OCI-LY7 (cell line): Measurements from ENCODE around the gene DDX51.

Experiments
- CTCF ChIP-seq: fragments of 200-600 bp; sonication (generic); conservative IDR thresholded peaks from 2 replicates; pipeline ENCODE4 v1.5.1; 2014; ENCODE audit warnings: mild to moderate bottlenecking, antibody characterized with exemption, low read length, moderate library complexity, mixed read lengths
- EZH2phosphoT487 ChIP-seq: fragments of 200-600 bp; sonication (generic); IDR thresholded peaks from 2 replicates; pipeline ENCODE4 v1.6.1; 2018; ENCODE audit warnings: low read depth, borderline replicate concordance, mild to moderate bottlenecking, mixed run types, antibody characterized with exemption, low read length, moderate library complexity, mixed read lengths

DNA sequence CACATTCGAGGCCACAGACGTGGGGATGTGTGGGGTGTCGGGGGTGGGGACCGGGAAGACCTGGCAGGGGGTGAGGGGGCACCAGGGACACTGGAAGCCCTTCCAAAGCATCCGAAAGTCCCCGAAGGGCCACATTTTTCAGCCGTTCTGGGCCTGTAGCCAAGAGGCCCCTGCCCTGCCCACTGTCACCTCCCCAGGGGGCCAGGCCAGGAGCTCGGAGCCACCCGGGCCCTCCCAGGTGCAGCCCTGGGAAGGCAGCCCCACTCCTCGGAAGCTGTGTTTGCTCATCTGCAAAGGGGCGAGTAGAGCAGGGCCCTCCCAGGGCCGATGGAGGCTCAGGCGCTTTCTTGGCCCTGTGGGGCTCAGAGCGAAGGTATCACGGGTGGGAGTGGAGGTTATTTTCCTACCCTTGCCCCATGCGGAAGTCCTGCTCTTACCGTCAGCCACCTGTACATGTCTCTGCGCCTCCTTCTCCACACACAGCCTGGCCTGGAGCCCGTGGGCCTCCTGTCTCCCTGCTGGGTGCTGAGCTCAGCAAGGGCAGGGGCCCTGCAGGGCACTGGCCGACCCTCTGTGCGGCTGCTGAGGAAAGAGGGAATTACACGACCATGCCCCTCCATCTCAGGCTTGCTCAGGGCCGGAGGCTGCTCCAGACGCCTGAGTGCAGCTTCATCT is 27.3 kb upstream of the DDX51 start:
- TF ChIP-seq CTCF (no peak), EZH2phosphoT487 (no peak)
